HL-60/S4 treated with retinoic acid at 250 ng/mL for 4 days and 3 days (cell line): Measurements from ENCODE around the gene CNPY1.

Experiments used
- in situ Hi-C: fragments of 300-500 bp; cut with MboI; formaldehyde crosslinking; loops from 2 replicates; pipeline ENCODE4 v1.7.0; 2022; ENCODE audit warnings: low sequenced_read_pairs

The CNPY1 gene

DNA sequence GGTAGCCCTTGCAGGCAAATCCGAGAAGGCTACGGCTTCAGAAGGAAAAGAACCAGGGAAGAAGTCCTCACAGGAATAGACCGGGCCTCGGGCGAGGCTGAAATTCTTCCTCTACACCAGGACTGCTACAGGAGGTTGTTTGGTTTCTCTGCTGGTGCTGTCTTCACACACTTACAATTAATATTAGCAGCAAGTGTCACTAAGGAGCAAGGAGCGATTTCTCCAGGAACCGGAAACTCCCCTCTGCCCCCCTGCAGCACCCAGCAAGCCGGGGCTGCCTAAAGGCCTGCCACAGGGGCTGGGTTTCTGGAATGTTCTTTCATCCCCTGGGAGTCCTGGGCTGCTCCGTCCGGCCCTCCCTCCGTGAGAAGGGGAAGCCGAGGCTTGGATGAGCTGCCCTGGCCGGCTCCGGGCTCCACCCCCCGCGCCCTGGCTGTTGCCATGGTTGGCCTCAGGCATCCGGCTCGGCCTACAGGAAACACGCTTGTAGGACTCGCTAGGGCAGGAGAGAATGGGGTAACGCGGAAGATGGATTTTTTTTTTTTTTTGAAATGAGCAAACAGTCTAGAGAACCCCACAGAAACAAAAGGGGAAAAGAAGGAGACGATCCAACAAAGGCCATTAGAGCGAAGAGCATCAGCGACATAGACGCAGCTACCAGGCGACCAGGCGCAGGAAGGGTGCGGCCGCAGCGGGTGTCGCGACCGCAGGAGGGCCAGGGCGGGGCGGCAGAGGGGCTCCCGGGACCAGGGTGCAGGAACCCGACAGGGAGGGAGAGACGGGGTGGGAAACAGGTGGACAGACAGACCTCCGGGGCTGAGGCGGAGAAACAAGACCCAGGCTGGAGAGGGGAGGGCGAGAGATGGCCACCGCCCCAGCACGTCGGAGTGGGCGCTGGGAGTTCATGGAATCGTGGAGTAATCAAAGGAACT, 55.4 kb downstream of the CNPY1 start:
- in situ Hi-C loops, result no loop called here

DNA sequence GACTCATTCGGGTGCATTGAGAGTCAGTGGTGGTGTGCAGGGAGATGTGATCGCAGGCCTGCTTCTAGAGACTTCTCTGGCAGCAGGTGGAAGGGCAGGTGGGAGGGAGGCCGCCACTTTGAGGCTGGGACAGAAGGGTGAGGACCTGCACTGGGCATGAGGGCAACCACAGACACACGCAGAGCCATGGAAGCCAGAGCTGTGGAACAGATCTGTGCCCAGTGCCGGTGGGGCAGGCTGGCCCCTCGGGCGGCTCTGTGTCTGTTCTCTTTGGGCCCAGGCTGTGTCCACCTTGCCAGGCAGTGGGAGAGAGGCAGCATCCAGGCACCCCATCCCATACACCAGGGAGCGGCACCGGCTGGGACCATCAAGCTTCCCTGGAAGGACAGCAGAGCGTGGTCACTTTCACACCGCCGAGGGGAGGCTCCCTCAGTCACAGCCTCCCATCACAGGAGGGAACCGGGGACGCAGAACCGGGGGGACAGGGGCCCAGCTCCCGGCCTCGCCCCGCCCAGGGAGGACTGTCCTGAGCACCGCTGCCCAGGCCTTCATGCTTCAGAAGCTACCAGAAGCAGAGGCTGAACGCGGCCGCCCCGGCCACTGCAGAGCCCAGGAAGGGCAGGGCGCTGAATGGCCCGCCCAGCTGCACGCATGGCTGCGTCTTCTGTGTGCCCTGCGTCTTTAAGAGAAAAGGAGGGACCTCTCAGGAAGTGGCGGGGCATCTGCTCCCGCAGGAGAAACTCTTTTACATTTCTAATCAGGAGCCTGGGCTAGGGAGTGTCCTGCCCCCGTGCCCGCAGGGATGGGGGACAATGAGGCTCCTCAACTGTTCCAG, 56.3 kb downstream of the CNPY1 start:
- in situ Hi-C loops, result no loop called here

DNA sequence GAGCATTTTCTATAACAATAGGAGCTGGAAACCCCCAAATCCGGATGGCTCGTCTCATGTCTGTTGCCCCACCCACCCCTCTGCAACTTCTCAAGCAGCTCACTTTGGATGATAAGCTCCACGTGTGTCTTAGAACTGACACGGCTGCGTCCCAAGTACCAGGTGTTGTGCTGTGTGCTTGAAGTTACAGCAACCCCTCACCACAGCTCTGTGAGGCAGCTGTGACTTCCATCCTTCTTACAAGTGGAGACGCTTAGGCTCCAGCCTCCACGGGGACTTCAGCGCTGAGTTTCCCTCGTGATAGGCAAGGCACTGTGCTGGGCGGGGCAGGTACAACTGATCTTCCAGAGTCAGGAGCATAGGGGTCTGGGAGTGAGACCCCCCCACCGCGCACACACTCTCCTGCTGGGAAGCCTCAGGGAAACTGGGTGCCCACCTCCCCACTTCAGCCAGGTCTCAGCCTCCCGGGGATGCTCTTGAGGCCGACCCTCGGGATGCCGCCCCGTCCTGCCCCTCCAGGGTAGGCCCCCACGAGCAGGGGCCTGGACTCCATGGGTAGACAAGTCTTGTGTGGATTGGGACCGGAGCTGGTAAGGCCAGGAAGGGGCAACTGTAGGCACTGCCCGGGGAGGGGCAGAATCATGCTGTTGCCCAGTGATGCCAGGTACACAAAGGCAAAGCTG, 57.1 kb downstream of the CNPY1 start:
- in situ Hi-C loops, result no loop called here

DNA sequence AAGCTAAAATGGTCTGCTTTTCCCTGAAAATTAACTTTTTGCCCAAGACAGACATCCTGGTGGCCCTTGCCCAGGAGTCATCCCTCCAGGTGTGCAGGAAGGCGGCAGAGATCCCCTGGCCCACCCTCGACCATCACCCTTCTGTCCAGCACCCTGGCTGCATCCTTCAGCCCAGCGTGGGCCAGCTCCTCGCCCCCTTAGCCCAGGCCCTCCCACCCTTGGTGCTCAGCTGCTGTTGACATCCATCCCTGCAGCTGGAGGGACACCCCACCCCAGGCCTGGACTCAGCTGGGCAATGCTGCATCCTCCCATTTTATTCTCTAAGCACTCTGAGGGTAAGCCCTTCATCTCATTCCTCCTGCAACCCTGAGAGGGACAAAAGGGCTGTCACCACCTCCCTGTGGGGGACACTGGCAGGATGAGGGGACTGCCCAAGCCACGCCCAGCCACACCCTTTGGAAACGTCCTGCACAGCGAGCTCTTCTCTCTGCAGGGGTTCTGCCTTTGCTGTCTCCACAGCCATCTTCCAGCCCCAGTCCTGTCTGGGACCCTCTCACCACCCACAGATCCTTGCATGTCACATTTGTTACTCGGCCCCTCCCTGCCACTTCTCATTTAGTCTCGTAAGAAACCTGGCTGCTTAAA, 57.8 kb downstream of the CNPY1 start:
- in situ Hi-C loops, result no loop called here

DNA sequence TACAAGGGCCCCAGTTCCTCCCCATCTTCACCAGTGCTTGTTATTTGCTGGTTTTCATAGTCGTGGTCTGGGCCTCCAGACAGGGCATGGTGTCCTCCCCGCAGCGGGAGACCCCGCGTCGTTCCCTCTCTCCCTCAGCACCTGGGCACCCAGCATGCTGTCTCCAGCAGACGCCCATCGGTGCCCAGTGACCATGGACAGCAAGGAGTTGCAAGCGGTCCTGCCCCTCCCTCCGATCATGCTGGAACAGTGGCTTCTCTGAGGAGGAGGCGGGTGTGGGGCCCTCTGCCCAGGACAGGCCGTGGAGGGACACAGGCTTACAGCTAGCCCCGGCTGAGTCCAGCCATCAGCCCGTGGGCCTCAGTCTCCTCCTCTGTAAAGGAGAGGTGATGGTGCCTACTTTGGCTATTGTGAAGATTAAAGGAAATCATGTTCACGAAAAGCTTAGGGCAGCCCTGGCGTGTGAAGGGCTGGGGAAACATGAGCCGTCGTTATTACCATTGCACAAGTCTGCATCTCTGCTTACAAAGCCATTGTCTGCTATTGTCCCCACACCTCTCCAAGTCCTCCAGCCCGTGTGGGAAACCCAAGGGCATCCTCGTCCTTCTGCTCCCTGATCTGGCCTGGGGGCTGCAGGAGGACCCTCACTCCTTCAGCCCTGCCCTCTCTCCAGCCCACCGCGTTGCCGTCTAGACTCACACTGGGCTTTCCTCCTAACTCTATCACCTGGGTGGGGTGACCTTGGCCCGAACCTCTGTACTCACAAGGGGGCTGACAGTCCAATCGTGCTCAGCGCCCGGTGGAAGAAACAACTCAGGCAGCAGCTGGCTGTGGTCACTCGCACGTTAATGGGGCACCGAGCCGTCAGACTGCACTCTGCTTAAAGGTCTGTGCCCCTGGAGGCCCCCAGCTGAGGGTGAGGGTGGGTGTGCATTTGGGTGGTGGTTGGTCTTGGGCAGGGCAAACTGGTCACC, 58.6 kb downstream of the CNPY1 start:
- in situ Hi-C loops, result no loop called here

DNA sequence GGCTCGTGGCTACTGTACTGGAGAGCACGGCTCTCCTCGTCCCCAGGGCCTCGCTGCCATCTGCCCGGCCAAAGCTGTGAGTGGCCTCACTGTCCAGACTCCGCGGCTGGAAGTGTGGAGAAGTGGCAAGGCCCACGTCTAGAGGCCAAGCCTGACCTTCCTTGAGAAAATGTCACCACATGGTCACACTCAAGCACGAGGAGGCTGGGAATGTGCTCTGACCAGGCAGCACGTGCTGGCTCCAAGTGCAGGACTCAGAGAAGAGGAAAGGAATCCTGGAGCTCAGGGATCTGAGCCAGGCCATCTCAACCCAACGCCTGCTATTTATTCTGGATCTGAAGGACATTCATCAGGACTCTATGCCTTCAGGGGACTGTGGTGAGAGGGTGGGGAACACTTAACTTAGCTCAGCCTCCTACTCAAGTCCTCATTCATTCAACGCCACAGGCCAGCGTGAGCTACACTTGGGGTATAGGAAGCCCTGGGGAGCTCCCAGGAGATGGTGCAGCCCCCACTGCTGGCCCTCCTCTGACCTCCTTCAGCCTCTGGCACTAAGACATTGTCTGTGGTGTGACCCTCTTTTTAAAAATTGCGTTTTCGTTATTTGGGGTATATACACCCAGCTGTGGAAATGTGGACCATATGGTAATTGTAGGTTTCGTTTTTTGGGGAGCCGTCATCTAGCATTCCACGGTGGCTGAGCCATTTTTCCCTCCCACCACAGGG, 59.4 kb downstream of the CNPY1 start:
- in situ Hi-C loops, result no loop called here

DNA sequence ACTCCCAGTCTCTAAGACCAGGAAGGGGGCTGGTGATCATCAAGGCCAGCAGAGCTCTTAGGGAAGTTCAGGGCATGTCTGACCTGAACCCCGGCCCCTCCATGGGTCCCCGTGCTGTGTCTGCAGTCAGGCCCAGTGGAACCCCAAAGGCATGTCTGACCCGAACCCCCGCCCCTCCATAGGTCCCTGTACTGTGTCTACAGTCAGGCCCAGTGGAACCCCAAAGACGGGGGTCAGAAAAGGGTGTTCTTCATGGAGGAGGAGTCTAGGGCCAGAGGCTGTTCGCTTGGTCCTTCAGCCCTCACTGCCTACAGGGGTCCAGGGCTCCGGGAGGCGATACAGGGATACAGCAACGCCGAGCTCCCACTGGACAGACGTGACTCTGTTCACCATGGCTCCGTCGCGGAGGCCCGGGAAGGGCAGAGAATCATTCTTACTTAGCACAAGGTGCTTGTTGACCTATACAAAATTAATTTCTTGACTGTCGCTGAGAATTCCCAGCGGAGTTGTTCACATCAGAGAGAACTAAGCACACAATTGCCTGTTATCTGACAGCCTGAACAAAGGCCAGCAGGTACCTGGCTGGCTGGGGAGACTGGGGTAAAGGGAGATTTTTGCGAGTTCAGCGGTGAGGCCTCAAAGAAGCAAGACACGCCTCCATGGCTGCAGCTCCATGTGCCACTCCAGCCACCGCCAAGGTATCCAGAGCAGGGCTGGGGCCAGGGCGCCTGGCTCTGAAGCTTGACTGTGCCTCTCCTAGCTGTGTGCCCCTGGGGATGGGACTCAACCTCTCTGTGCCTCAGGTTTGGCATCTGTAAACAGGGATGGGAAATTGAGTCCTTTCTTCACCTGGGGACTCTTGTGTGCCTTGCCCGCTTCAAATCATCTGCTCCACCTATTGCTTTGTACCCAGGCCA, 61.6 kb downstream of the CNPY1 start:
- in situ Hi-C loops, result no loop called here

DNA sequence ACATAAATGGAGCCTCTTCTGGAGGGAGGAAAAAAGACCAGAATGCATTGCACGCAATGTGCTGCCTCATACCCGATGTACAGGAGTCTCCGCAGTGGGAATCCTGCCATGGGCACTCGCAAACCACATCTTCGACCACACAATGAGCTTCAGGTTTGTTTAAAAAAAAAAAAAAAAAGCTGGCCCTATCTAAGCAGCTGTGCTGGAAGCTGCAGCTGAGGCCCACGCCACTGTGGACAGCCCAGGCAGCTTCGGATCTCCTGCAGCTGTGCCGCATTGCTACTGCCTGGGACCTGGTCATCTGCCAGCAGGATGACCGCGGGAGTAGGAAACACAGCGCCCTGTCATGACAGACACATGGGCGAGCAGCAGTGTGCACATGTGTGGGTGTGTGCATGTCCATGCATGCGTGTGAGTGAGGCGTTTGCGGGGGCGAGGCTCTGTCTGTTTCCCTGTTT, 62.5 kb downstream of the CNPY1 start:
- in situ Hi-C loops, result no loop called here

DNA sequence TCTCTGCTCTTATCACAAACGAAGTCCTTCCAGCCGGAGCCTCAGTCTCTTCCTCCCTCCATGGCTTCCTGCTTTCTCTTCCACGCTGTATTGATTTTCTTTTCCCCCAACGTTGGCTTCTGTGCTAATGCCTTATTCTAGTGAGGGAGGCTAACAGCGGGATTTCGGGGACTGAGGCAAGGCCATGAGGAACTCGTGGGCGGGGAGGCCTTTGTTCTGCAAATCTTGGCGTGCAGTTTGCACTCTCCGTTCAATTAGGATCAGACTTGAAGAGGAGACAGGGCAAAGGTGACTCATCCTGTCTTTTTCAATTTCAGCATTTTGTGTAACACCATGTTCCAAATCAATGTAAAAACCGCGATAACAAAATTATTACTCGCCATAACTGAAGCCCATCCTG, 63.1 kb downstream of the CNPY1 start:
- in situ Hi-C loops, result no loop called here

DNA sequence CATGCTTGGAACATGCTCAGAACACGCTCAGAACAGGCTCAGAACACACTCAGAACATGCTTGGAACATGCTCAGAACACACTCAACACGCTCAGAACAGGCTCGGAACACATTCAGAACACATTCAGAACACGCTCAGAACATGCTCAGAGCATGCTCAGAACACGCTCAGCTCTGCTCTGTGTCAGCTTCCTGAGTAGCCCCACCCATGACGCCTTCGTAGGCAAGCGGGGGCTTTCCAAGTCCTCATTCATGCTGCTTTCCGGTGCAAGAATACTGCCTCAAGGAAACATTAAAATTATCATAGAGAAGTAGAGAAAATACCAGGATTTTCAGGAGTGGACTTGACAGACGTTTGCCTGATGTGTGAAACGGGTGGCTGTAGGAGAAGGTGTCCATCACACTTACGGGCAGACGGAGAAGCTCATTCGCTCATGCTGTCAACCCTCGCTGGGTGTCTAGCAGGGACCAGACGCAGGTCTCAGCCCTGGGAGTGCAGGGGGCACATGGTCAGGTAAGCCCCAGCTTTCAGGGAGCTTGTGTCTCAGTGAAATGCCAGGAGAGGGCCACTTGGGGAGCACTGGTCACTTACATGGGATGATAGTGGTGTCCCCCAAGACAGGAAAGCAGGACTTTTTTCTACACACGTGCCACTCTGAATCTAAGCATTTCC, 63.7 kb downstream of the CNPY1 start:
- in situ Hi-C loops, result no loop called here

DNA sequence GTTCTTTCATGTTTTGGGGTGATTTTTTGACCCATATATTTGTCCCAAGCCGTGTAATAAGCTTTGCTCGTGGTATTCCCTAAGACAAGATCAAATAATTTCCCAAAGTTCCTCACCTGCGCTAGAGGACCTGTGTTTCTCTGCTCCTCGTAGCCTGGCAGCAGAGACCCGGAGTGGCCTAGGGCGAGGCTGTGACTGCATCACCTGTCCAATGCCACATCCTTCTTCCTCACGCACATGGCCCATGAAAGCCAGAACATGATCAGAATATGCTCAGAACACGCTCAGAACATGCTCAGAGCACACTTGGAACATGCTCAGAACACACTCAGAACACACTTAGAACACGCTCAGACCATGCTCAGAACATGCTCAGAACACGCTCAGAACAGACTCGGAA, 64.6 kb downstream of the CNPY1 start:
- in situ Hi-C loops, result no loop called here

DNA sequence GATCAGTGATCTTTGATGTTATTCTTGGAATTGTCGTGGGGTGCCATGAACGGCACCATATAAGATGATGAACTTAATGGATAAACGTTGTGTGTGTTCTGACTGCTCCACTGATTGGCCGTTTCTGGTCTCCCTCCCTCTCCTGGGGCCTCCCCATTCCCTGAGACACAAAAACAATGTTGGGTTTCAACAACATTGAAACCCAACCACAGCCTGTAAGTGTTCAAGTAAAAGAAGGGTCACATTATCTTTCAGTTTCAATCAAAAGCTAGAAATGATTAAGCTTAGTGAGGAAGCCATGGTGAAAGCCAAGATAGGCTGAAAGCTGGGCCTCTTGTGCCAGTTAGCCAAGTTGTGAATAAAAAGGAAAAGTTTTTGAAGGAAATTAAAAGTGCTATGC, 68.9 kb downstream of the CNPY1 start:
- in situ Hi-C loops, result no loop called here

DNA sequence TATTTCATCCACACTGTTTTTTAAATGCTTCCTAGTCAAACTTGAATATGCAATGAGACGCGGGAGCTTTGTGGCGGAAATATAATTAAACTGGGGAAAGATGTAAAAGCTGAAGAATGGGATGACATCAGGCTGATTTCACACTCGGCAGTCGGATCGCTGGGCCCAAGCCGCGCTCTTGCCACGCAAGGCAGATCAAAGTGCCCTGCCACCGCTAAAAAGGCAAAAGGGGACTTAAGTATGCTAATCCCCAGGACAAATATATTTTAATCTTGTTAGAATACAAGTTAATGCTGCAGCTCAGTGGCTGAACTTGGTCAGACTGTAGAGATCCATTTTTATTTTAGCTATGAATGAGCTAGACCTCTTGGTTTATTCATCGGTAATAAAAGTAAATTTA, 74.6 kb downstream of the CNPY1 start:
- in situ Hi-C loops, result no loop called here

DNA sequence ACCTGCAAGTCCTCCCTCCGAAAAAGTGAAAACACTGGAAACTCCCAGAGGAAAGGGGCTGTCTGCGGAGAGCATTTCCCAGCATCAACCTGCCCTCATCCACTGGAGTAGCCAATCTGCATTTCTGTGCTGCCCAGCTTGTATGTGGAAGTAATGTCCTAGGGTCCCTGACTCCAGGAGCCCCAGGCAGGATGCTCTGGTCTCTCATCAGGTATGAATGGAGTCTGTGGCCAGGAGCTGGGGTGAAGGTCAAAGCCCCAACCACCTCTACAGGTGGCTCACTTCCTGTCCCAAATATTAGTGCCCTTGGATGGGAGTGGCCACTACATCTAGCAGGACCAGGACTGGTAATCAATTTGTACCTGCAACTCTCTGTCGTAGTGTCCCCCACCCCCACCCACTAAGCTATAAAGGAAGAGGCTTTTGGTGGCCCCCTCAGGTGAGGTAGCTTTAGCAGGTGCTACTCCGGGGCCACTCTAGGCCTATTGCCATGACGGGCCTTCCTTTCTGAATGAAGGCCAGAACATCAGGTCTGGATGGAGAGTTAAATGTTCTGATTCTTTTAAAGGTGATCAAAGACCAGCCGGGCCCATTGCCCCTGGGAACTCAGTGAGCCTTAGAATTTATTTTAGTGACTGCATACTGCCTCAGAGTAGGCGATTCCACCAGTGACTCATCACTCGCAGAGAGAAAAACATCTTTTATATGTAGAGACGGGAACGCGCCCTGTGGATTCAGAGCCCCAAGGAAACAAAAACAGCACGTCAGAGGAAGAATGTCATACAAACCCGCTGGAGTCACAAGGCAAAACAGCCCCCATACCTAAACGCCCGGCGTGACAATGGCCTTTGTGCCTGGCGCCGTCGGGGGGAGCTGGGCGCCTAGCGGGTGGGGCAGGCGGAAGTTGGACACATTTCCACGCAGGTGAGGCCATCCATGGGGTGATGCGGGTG, 75.4 kb downstream of the CNPY1 start:
- in situ Hi-C loops, result no loop called here

DNA sequence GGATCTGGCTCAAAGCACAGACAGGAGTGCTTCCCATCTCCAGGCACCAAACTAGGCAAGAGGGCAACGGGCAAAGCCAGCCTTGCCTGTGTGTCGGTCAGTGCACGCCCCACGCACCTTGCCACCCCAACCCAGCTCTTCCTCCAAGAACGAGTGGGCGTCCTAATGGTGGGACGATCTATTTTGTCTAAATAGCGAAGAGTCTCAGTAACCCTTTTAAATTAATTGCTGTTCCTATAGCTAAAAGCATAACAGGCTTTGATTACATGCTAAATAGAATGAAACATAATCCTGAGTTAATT, 76.2 kb downstream of the CNPY1 start:
- in situ Hi-C loops, result no loop called here
